PC-9 (cell line): Measurements from ENCODE around the gene TTC7B. TPM values are rescaled to one million over a fixed set of nuclear protein-coding genes. Genes with fewer than 3 reads are reported as not detected.

ENCODE experiments used
- BruUV-seq: library from RNA; stranded (reverse); fragments of 400-500 nt; replicated peaks from 2 replicates; lab custom pipeline; 2021; lab: Mats Ljungman, UMichigan
- CTCF ChIA-PET: fragments of 300-600 bp; sonication (Branson Sonifier 250); formaldehyde crosslinking; loops from one replicate; lab custom pipeline; 2022; ENCODE audit warnings: antibody characterized with exemption; lab: Charles Lee
- POLR2A ChIA-PET: fragments of 300-600 bp; sonication (Branson Sonifier 250); formaldehyde crosslinking; loops from one replicate; lab custom pipeline; 2022; ENCODE audit warnings: antibody characterized with exemption; ENCODE audit not compliant: unreplicated experiment; lab: Charles Lee
- DNase-seq, 2 experiments: peaks; one replicate each; pipeline versions ENCODE4 v3.0.0 to v3.0.0-alpha.2; 2015 to 2022; ENCODE audit warnings: mixed read lengths in 1 of 2
- H2AFZ ChIP-seq: fragments of 200-600 bp; sonication (generic); 2 replicates; pipeline ENCODE4 v1.8.1; 2017; ENCODE audit warnings: antibody characterized with exemption
- H3F3A ChIP-seq: fragments of 200-600 bp; sonication (generic); 2 replicates; pipeline ENCODE4 v1.8.1; 2017; ENCODE audit warnings: antibody characterized with exemption, mild to moderate bottlenecking, low read depth; ENCODE audit not compliant: insufficient read depth
- H3K27ac ChIP-seq: fragments of 200-600 bp; sonication (generic); 2 replicates; pipeline ENCODE4 v1.6.1; 2016; ENCODE audit warnings: mixed run types
- H3K27me3 ChIP-seq: fragments of 200-600 bp; sonication (generic); 2 replicates; pipeline ENCODE4 v1.6.1; 2016; ENCODE audit warnings: low read depth, mixed run types; ENCODE audit not compliant: insufficient read depth
- H3K36me3 ChIP-seq: fragments of 200-600 bp; sonication (generic); 2 replicates; pipeline ENCODE4 v1.6.1; 2016; ENCODE audit warnings: low read depth, mixed run types
- H3K4me1 ChIP-seq: fragments of 200-600 bp; sonication (generic); replicated peaks from 2 replicates; pipeline ENCODE4 v1.6.1; 2016; ENCODE audit warnings: mixed run types; ENCODE audit not compliant: insufficient read depth
- H3K4me2 ChIP-seq: fragments of 200-600 bp; sonication (generic); 2 replicates; pipeline ENCODE4 v1.6.1; 2017; ENCODE audit warnings: mixed run types
- H3K4me3 ChIP-seq: fragments of 200-600 bp; sonication (generic); 2 replicates; pipeline ENCODE4 v1.6.1; 2016; ENCODE audit warnings: mixed run types
- H3K79me2 ChIP-seq: fragments of 200-600 bp; sonication (generic); 2 replicates; pipeline ENCODE4 v1.6.1; 2017; ENCODE audit warnings: low read depth, mixed run types
- H3K9me2 ChIP-seq: fragments of 200-600 bp; sonication (generic); 2 replicates; pipeline ENCODE4 v1.8.1; 2017; ENCODE audit warnings: mild to moderate bottlenecking; ENCODE audit not compliant: insufficient read depth
- H3K9me3 ChIP-seq: fragments of 200-600 bp; sonication (generic); 2 replicates; pipeline ENCODE4 v1.8.1; 2016; ENCODE audit warnings: low read depth; ENCODE audit not compliant: insufficient read depth
- H4K20me1 ChIP-seq: fragments of 200-600 bp; sonication (generic); 2 replicates; pipeline ENCODE4 v1.8.1; 2017; ENCODE audit not compliant: insufficient read depth
- CTCF ChIP-seq: fragments of 200-600 bp; sonication (generic); conservative IDR thresholded peaks from 2 replicates; pipeline ENCODE4 v1.6.1; 2017; ENCODE audit warnings: mixed run types, antibody characterized with exemption, mild to moderate bottlenecking, moderate library complexity
- EZH2 ChIP-seq: fragments of 200-600 bp; sonication (generic); IDR thresholded peaks from 2 replicates; pipeline ENCODE4 v1.8.0; 2017; ENCODE audit warnings: antibody characterized with exemption, low read depth
- intact Hi-C: fragments of 100-400 bp; cut with micrococcal nuclease; formaldehyde crosslinking; loops from one replicate; pipeline ENCODE4 v1.10.0; 2022; ENCODE audit not compliant: unreplicated experiment
- total RNA-seq: library from RNA; stranded (reverse); gene quantifications from 2 replicates; pipeline ENCODE4 v1.2.3, GENCODE V29; 2021

TTC7B gene
- total RNA-seq, 1 experiment from 2014 or later = 6.8 TPM

GRCh38 chr14:90626550-90626949 lies 189.7 kb downstream of the TTC7B start:
- BruUV-seq = no TSS peak
- no peaks in the 10 kb centered on the region for H3F3A ChIP-seq
- H3K27me3 ChIP-seq = no peaks in the 10 kb centered on the region
- H3K36me3 ChIP-seq = no peaks in the 10 kb centered on the region
- TF ChIP-seq EZH2 (no peak), CTCF (no peak)
- no peaks in the 10 kb centered on the region for H3K9me3 ChIP-seq
- no peaks in the 10 kb centered on the region for H4K20me1 ChIP-seq
- H3K4me3 ChIP-seq = no peak overlapping the region
- H3K4me2 ChIP-seq = no peak overlapping the region
- no peak overlapping the region for H3K27ac ChIP-seq
- H3K9me2 ChIP-seq = no peaks in the 10 kb centered on the region
- H3K79me2 ChIP-seq = no peaks in the 10 kb centered on the region
- no peak for DNase-seq
- CTCF ChIA-PET = no interaction called here
- peaks cover 12% of the 10 kb centered on the region for H3K4me1 ChIP-seq
- no peak overlapping the region for H2AFZ ChIP-seq
- intact Hi-C loops = loop anchor here (10.0 kb wide), 1 partner anchor 232 kb away; the partner anchor contains the start of gene CALM1
- POLR2A ChIA-PET = no interaction called here

GRCh38 chr14:90625445-90625844 lies 190.8 kb downstream of the TTC7B start:
- H3K27me3 ChIP-seq = no peaks in the 10 kb centered on the region
- no peaks in the 10 kb centered on the region for H3K36me3 ChIP-seq
- POLR2A ChIA-PET = no interaction called here
- H3K27ac ChIP-seq = no peak overlapping the region
- BruUV-seq = no TSS peak
- intact Hi-C loops = loop anchor here (10.0 kb wide), 1 partner anchor 231 kb away; the partner anchor contains the start of gene CALM1
- no peaks in the 10 kb centered on the region for H3K79me2 ChIP-seq
- H3F3A ChIP-seq = no peaks in the 10 kb centered on the region
- H3K9me3 ChIP-seq = no peaks in the 10 kb centered on the region
- H3K4me1 ChIP-seq = peaks cover 12% of the 10 kb centered on the region
- TF ChIP-seq EZH2 (no peak), CTCF (no peak)
- H3K4me2 ChIP-seq = no peak overlapping the region
- H2AFZ ChIP-seq = no peak overlapping the region
- H3K4me3 ChIP-seq = no peak overlapping the region
- CTCF ChIA-PET = no interaction called here
- DNase-seq = no peak
- no peaks in the 10 kb centered on the region for H4K20me1 ChIP-seq
- H3K9me2 ChIP-seq = no peaks in the 10 kb centered on the region

GRCh38 chr14:90624732-90625400 lies 191.4 kb downstream of the TTC7B start:
- Histone ChIP-seq H2AFZ (no peak overlapping the region), H3K79me2 (no peaks in the 10 kb centered on the region), H3K27me3 (no peaks in the 10 kb centered on the region), H3K9me3 (no peaks in the 10 kb centered on the region), H3K9me2 (no peaks in the 10 kb centered on the region), H3K4me3 (no peak overlapping the region), H3K36me3 (no peaks in the 10 kb centered on the region), H3K4me2 (0 out of 2 replicates have a peak overlapping the region, but pooled peaks have one; percentile 28), H3K27ac (no peak overlapping the region), H4K20me1 (no peaks in the 10 kb centered on the region), H3F3A (no peaks in the 10 kb centered on the region), H3K4me1 (peaks cover 12% of the 10 kb centered on the region)
- intact Hi-C loops = loop anchor here (10.0 kb wide), 1 partner anchor 230 kb away; the partner anchor contains the start of gene CALM1
- peak in 1 of 2 experiments; percentile 6 for DNase-seq
- ChIA-PET POLR2A (no interaction called here), CTCF (no interaction called here)
- BruUV-seq = no TSS peak
- no peak for TF ChIP-seq CTCF
